22Rv1 (cell line): ENCODE results near the gene EFNB3.

Experiments
- CTCF ChIP-seq: fragments of 450-650 bp; IDR thresholded peaks from 2 replicates; pipeline ENCODE4 v1.5.1; 2017; ENCODE audit warnings: mild to moderate bottlenecking
- ZFX ChIP-seq: fragments of 450-650 bp; IDR thresholded peaks from 2 replicates; pipeline ENCODE4 v1.6.1; 2017; ENCODE audit warnings: antibody characterized with exemption, borderline replicate concordance

GRCh38 chr17:7707446-7707845, 2.4 kb downstream of the EFNB3 start:
- TF ChIP-seq CTCF (no peak), ZFX (no peak)
